ENCODE data around the gene SASH3.

DNA sequence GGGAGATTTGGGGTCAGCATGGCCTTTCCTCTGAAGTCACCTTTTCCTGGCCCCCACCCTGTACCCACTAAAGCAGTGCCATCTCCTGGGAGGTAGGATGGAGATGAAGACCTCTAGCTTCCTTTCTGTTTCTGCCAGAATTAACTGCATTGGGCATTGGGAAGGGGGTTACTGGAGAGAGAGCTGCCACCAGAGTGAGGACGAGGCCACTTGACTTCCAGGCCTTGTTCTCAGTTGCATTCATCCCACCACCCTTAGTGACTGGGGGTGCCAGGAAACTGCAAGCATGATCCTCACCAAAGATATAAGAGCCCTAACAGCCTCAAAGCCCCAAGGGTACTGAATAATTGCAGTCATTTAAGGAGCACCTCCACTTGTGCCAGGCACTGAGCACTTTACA, 15.8 kb downstream of the SASH3 start:
- TF ChIP-seq, protein P1, sequence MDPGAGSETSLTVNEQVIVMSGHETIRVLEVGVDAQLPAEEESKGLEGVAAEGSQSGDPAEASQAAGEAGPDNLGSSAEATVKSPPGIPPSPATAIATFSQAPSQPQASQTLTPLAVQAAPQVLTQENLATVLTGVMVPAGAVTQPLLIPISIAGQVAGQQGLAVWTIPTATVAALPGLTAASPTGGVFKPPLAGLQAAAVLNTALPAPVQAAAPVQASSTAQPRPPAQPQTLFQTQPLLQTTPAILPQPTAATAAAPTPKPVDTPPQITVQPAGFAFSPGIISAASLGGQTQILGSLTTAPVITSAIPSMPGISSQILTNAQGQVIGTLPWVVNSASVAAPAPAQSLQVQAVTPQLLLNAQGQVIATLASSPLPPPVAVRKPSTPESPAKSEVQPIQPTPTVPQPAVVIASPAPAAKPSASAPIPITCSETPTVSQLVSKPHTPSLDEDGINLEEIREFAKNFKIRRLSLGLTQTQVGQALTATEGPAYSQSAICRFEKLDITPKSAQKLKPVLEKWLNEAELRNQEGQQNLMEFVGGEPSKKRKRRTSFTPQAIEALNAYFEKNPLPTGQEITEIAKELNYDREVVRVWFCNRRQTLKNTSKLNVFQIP (CRISPR knock-in tag; IDR thresholded peaks at IDR 0.05; ENCODE audit: borderline replicate concordance, low read depth), result no peak
- TF ChIP-seq ZFP3 (CRISPR knock-in tag; IDR thresholded peaks at IDR 0.05) (no peak), GLIS3 (CRISPR knock-in tag; IDR thresholded peaks at IDR 0.05) (no peak), ARNTL (CRISPR knock-in tag; IDR thresholded peaks at IDR 0.05; ENCODE audit: borderline replicate concordance, low read depth) (no peak), TCF4 (CRISPR knock-in tag; IDR thresholded peaks at IDR 0.05; ENCODE audit: borderline replicate concordance) (no peak), ISL1 (CRISPR knock-in tag; IDR thresholded peaks at IDR 0.05) (no peak), RARB (CRISPR knock-in tag; IDR thresholded peaks at IDR 0.05) (no peak), ESRRG (CRISPR knock-in tag; IDR thresholded peaks at IDR 0.05) (no peak), ZNF565 (CRISPR knock-in tag; conservative IDR thresholded peaks at IDR 0.05; ENCODE audit: low read depth) (no peak)
- TF ChIP-seq, protein P2, sequence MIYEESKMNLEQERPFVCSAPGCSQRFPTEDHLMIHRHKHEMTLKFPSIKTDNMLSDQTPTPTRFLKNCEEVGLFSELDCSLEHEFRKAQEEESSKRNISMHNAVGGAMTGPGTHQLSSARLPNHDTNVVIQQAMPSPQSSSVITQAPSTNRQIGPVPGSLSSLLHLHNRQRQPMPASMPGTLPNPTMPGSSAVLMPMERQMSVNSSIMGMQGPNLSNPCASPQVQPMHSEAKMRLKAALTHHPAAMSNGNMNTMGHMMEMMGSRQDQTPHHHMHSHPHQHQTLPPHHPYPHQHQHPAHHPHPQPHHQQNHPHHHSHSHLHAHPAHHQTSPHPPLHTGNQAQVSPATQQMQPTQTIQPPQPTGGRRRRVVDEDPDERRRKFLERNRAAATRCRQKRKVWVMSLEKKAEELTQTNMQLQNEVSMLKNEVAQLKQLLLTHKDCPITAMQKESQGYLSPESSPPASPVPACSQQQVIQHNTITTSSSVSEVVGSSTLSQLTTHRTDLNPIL (CRISPR knock-in tag; IDR thresholded peaks at IDR 0.05; ENCODE audit: low read depth), result no peak
- TF ChIP-seq, protein P3, sequence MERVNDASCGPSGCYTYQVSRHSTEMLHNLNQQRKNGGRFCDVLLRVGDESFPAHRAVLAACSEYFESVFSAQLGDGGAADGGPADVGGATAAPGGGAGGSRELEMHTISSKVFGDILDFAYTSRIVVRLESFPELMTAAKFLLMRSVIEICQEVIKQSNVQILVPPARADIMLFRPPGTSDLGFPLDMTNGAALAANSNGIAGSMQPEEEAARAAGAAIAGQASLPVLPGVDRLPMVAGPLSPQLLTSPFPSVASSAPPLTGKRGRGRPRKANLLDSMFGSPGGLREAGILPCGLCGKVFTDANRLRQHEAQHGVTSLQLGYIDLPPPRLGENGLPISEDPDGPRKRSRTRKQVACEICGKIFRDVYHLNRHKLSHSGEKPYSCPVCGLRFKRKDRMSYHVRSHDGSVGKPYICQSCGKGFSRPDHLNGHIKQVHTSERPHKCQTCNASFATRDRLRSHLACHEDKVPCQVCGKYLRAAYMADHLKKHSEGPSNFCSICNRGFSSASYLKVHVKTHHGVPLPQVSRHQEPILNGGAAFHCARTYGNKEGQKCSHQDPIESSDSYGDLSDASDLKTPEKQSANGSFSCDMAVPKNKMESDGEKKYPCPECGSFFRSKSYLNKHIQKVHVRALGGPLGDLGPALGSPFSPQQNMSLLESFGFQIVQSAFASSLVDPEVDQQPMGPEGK (CRISPR knock-in tag; IDR thresholded peaks at IDR 0.05; ENCODE audit: borderline replicate concordance), result no peak
- TF ChIP-seq, protein P4, sequence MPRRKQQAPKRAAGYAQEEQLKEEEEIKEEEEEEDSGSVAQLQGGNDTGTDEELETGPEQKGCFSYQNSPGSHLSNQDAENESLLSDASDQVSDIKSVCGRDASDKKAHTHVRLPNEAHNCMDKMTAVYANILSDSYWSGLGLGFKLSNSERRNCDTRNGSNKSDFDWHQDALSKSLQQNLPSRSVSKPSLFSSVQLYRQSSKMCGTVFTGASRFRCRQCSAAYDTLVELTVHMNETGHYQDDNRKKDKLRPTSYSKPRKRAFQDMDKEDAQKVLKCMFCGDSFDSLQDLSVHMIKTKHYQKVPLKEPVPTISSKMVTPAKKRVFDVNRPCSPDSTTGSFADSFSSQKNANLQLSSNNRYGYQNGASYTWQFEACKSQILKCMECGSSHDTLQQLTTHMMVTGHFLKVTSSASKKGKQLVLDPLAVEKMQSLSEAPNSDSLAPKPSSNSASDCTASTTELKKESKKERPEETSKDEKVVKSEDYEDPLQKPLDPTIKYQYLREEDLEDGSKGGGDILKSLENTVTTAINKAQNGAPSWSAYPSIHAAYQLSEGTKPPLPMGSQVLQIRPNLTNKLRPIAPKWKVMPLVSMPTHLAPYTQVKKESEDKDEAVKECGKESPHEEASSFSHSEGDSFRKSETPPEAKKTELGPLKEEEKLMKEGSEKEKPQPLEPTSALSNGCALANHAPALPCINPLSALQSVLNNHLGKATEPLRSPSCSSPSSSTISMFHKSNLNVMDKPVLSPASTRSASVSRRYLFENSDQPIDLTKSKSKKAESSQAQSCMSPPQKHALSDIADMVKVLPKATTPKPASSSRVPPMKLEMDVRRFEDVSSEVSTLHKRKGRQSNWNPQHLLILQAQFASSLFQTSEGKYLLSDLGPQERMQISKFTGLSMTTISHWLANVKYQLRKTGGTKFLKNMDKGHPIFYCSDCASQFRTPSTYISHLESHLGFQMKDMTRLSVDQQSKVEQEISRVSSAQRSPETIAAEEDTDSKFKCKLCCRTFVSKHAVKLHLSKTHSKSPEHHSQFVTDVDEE (CRISPR knock-in tag; IDR thresholded peaks at IDR 0.05), result no peak
- TF ChIP-seq, protein P5, sequence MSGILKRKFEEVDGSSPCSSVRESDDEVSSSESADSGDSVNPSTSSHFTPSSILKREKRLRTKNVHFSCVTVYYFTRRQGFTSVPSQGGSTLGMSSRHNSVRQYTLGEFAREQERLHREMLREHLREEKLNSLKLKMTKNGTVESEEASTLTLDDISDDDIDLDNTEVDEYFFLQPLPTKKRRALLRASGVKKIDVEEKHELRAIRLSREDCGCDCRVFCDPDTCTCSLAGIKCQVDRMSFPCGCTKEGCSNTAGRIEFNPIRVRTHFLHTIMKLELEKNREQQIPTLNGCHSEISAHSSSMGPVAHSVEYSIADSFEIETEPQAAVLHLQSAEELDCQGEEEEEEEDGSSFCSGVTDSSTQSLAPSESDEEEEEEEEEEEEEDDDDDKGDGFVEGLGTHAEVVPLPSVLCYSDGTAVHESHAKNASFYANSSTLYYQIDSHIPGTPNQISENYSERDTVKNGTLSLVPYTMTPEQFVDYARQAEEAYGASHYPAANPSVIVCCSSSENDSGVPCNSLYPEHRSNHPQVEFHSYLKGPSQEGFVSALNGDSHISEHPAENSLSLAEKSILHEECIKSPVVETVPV (CRISPR knock-in tag; IDR thresholded peaks at IDR 0.05), result no peak
